Stimulated activated CD8-positive, alpha-beta memory T cell treated with anti-CD3 and anti-CD28 coated beads, Interleukin-15, amount 100 ng/mL, for 4 hours (primary cell): Measurements from ENCODE around the gene ERCC4.

Experiments
- DNase-seq, 2 donors: peaks; one replicate each; pipeline ENCODE4 v3.0.0-alpha.2; 2020; ENCODE audit warnings: low read depth in 2 of 2

ERCC4 gene

DNA sequence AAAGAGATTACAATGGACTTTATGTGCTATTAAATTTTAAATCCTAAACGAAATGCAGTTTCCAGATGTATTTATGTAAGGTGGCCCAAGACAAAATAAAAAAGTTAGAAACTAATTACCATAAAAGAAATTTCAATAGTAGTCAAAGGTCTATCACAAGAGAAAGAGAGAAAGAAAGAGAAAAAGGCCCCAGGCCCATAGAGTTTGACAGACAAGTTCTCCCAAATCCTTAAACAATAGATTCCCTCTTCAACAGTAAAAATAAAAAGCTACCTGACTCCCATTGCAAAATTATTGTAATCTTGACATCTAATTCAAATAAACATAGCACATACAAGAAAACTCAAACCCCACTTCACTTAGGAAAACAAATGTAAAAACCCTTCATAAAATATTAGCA, 8.6 kb upstream of the ERCC4 start:
- DNase-seq, result no peak

DNA sequence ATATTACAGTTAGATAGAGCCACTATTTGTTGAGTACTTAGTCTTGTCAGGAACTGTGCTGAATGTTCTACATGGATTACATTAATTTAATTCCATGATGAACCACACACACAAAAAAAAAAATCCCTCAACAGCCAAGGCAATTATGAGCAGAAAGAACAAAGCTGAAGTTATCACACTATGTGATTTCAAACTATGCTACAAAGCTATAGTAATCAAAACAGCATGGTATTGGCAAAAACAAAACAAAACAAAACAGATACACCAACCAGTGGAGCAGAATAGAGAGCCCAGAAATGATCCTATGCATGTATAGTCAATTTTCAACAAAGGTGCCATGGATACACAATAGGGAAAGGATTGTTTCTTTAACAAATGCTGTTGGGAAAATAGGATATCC, 8.1 kb upstream of the ERCC4 start:
- no peak for DNase-seq

DNA sequence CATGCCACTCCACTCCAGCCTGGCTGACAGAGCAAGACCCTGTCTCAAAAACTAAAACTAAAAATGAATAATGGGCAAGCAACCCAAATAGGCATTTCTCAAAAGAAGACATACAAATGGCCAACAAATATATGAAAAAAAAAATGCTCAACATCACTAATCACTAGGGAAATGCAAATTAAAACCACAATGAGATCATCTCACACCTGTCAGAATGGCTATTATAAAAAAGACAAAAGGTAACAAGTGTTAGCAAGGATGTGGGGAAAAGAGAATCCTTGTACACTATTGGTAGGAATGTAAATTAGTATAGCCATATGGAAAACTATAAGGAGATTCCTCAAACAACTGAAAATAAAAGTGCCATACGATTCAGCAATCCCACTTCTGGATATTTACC, 7.1 kb upstream of the ERCC4 start:
- DNase-seq, result no peak

DNA sequence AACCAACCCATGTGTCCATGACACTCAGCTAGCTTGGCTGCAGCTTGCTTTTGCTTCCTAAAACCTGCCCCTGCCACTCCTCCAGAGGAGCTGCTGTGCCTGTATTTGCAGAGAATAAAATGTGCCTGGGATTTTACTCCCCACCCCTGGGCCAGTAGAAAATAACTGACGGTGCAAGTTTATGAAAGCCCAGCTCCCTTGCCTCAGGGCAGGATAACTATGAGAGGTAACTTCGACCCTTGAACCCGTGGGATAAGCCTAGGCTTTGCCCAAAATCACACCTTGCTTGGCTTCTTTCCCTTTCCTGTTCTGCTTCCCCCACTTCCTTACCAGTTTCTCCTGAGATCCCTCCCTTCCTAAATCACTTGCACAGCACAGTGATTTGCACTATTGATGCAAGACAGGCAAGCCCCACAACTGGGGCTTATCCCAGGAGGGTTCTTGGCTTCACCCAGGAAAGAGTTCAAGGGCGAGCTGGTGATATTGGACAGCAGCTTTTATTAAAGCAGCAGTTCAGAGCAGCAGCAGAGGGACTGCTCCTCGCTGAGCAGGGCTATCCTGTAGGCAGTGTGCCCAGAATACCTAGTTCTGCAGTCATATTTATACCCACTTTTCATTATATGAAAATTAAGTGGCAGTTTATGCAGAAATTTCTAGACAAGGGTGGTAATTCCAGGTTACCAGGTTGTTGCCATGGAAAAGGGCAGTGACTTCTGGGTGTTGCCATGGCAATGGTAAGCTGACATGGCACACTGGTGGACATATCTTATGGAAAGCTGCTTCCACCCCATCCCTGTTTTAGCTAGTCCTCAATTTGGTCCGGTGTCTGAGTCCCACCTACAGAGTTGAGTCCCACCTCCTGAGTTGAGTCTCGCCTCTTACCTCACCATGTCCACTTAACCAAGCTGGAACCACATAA, 6.3 kb upstream of the ERCC4 start:
- DNase-seq, result no peak

DNA sequence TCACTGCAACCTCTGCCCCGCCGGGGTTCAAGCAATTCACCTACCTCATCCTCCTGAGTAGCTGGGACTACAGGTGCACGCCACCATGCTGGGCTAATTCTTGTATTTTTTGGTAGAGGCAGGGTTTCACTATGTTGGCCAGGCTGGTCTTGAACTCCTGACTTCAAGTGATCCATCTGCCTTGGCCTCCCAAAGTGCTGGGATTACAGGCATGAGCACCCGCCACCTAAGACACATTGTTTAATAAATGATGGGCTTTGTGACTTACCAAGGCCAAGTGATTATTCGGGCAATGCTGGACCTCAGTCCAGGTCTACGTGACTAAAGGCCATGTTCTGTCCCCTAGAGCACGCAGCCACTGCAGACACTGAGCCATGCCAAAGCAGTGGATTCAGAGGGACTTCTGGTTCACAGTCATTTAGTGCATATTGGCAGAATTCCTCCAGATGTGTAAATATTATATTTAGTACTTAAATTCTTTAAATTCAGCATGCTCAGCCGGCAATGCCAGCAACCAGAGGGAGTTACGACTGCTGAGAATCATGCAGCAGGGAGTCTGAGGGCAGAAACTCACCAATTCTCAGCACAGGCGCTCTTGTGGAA, 4.8 kb upstream of the ERCC4 start:
- no peak for DNase-seq

DNA sequence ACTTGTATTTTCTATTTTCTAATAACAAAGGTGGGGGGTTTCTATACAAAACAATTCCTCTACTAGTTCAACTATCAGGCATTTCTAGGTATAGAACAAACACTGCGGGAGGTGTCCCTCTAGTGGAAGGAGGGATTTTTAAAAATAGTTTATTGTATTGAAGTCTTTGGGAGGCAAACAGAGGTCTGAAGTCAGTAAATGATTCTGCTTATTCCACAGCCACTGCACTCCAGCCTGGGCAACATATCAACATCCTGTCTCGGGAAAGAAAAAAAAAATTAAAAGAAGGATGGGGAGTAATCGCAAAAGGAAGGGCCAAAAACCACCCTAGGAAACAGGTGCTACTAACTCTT, 648 bp upstream of the ERCC4 start:
- no peak for DNase-seq

DNA sequence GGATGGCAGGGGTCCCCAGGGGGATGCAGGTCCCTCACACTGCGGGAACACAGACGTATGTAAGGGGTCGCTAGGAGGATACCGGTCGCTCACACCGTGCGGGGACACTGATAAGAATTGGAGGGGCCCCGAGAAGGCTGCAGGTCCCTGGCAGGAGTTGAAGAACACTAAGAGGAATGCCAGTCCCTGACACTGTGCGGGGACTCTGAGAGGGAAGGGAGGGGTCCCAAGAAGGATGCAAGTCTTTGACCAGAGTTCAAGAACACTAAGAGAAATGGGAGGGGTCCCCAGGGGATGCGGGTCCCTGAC, 510 bp downstream of the ERCC4 start:
- no peak for DNase-seq

DNA sequence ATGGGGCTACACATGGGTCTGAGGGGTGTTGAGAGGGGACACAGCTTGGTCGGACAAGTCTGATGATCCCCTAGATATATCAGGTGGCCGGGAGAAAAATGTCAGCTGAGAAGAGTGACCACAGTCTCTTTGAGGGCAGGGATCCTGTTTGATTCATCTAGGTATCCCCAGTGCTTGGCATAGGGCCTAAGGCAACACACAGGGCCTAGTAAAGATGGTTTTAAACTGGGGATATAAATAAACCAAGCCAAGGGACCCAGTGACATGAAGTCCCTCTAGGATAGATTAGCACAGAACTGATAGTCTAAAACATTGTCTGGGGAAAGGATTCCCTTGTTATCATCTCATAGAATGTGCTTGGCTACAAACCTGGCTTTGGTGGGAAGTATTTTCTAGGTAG, 1.4 kb downstream of the ERCC4 start:
- no peak for DNase-seq

DNA sequence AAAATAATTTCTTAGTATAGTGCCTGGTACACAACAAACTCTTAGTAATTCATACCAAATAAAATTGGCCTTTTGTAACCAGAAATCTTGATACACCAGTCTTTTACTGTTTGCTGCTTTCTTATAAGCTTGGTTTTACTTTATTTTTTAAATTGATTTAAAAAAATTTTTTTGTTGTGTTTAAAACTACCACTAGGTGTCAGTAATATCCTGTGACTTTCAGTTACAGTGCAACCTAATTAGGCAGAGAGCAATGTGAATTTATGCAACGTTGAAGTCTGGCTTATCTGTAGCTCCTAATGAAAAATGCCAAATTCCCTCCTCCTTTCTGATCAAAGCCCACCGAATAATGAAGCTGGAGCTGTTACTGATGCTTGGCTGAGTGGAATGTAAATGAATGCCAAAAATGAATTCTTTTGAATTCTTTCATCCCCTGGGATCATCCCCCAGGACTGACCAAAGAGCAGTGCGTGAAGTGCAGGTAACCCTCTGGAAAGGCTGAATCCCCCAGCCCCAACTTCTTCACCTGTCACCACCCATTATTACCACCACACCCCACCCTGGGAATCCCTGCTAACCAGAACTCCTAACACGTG, 3.8 kb downstream of the ERCC4 start:
- DNase-seq, result no peak

DNA sequence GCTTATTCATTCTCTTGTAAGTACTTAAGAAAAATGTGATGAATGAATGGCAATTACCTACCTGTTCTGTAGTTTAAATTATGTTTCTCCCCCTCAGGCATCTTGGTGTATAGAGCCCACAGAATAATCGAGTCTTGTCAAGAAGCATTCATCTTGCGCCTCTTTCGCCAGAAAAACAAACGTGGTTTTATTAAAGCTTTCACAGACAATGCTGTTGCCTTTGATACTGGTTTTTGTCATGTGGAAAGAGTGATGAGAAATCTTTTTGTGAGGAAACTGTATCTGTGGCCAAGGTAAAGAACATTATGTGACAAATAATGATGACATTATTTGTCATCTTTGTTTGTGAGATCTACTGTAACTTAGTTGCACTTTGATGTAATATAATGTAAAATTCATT, 6.5 kb downstream of the ERCC4 start:
- DNase-seq, result no peak

DNA sequence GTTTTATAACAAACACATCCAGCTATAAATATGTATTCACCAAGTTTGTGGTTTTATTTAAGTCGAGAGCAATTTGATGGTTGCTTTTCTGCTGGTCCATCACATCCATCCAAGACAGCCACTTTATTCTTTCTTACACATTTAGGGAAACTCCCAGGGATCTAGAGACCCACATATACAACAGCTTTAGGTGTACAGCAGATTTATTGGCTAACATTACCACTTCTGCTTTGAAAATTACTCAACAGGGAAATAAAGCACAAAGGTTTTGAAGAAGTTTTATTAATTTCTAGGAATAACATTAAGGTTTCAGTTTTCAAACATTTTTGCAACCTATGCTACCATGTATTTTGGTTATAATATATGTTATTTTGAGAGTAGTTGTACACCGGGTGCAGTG, 6.9 kb downstream of the ERCC4 start:
- no peak for DNase-seq

DNA sequence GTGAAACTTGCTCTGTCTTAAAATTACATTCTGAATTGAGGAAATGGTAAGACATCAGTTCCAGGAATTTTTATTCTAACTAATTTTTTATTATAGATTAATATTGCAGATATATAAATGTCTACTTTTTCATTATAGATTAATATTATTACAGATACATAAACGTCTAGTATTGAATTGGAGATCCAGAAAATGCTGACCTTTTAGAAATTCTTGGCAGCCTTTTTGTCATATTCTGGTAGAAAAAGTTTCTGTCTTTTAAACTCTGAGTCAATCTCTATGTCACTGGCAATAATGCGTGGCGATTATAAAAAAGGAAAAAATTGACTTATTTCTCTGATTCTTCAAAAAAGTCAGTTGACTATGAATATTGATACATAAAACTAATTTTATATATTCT, 8.7 kb downstream of the ERCC4 start:
- no peak for DNase-seq

DNA sequence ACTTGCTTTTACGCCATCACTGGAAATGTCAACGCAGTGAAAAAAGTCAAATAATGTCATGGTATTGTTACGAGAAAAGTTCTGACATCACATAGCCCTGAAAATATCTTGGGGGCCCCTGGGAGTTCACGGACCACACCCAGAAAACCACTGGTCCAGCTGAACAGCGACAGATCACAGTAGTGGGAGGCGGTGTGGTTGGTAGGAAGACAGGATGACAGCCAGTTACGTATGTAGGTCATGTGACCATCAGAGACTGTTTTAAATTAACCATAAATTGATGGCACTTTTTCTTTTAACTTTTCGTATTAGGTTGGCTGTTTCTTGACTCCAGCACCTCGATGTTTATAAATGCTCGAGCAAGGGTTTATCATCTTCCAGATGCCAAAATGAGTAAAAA, 11.9 kb downstream of the ERCC4 start:
- DNase-seq, result no peak

DNA sequence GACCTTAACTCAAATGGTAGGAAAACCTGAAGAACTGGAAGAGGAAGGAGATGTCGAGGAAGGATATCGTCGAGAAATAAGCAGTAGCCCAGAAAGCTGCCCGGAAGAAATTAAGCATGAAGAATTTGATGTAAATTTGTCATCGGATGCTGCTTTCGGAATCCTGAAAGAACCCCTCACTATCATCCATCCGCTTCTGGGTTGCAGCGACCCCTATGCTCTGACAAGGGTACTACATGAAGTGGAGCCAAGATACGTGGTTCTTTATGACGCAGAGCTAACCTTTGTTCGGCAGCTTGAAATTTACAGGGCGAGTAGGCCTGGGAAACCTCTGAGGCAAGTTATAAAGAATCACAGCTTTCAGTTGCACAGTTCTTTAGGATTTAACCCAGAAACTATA, 15.5 kb downstream of the ERCC4 start:
- DNase-seq, result no peak

DNA sequence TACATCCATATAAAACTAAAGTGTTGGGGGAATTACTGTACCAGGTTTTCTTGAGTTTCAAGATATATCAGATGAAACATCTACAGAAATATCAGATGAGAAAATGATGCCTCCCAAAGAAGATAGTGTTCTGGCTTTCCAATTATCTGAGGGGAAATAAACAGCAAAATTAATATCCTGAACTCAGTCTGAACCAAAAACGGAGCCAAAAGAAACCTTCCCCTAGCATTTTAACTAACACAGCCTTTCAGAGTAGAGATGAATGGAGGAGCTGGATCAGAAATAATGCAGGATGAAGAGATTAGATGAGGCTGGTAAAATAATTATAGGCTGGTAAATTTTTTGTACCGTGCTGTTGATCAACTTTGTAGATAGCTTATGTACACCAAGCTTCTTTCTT, 16.2 kb downstream of the ERCC4 start:
- DNase-seq, result no peak

DNA sequence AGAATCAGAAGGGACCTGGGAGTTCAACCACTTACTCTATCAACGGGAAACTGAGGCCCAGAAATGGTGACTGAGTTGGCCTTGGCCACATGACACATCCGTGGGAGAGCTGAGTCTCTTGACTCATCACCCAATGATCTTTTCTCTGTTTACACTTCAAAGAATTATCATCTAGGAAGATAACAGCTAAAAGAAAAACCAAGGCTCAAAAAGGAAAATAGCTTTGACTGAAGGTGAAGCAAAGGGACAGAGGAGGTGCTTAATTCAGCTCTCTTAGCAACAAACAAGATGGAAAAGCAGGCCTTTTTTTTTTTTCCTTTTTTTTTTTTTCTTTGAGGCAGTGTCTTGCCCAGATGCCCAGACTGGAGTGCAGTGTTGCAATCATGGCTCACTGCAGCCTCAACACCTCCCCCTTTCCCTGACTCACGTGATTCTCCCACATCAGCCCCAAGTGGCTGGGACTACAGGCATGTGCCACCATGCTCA, 16.7 kb downstream of the ERCC4 start:
- no peak for DNase-seq

DNA sequence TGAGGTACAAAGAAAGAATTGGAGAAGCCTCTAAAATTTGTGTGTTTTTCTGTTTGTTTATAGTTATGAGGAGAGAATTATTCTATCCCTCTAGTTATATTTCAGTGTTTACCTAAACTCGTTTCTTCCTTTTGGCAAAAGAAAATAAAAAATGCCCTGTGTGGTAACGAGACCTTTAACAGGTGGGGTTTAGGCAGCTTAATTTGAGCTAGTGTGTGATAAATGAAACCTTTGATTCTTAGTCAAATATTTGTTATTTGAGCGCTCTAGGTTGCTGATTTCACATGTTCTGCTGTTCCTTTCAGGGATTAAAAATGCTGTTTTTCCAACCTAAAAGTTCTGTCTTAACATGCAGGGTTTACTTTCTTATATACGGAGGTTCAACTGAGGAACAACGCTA, 17.5 kb downstream of the ERCC4 start:
- no peak for DNase-seq

DNA sequence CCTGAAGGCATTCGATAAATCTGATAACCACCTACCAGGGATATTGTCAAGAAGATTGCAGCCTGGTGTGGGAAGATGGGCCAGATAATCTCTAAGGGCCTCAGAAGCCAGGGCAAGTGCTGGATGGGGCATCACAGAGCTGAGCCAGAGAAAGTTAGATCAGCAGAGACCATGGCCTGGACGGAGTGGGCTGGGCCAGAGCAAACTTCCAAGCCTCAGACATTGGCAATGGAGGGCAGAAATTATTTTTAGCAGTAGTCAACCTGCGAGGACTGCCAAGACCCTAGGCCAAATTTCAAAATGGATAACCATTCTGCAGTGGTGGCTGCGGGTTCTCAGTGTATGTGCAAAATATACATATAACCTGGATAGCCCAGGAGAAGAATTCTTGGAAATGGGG, 18.5 kb downstream of the ERCC4 start:
- DNase-seq, result no peak

DNA sequence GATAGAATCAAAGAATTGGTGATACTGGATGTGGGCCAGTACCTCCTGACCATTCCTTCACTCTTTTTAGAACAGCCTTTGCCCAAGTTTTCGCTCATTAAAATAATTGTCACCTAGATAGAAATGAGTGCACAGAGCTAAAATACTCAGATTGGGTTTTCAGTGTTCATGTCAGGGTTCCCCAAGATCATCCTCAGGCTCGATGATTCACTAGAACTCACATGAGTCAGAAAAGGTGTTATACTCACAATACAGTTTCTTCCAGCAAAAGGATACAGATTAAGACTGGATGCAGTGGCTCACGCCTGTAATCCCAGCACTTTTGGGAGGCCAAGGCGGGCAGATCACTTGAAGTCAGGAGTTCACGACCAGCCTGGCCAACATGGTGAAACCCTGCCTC, 19.9 kb downstream of the ERCC4 start:
- no peak for DNase-seq

DNA sequence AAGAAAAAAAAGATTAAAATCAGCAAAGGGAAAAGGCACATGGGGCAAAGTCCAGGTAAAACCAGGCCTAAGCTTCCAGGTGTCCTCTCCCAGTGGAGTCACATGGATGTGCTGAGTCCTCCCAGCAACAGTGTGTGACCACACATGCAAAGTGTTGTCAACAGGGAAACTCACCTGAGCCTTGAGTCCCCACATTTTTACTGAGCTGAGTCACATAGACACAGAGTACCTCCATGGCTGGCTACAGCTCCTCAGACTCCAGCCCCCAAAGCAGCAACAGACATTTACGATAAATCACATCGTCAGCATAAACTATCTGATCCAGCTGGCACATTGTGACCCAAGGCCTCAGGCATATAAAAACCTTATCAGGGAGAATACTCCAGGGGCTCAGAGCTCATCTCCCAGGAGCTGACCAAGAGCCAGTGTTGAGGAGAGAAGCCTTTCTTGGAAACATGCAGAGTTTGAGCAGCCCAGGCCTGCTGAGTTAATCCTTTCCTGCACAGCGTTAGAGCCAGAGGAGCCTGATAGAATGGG, 20.5 kb downstream of the ERCC4 start:
- DNase-seq, result no peak

DNA sequence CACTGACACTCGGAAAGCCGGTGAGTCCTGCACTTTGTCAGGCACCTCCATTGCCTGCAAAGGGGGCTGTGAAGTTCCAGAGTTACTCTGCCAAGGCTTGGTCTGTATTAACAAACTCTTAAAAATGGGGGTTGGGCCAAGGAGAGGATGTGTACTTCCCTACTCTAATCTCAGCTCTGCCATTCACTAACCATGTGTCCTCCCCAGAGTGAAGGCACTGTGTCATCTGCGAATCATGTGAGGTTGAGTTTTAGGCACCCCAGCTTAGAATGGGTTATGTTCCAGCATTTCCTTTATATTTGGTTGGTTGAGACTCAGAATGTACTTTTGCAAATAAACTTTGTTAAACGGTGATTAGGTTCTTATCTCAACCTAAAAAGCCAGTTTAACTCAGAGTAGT, 24.9 kb downstream of the ERCC4 start:
- no peak for DNase-seq

DNA sequence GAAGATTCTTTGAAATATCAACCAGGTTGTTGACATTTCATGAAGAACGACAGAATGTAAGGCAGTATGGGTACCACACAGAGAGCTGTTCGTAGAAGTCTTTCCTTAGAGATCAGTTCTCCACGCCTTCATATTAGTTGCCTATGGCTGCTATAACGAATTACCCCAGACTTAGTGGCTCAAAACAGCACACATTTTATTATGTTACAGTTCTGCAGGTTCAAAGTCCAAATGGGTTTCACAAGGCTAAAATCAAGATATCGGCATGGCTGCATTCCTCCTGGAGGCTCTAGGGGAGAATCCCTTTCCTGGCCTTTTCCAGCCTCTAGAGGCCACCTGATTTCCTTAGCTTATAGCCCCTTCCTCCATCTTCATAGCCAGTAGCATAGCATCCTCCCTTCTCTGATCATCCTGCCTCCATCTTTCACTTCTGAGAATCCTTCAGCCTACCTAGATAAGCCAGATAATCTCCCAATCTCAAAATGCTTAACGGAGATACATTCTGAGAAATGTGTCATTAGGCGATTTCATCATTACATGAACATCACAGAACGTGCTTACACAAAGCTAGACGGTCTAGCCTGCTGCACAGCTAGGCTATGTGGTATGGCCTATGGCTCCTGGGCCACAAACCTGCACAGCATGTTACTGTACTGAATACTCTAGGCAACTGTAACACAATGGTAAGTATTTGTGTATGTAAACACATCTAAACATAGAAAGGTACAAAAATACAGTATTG, 26.0 kb downstream of the ERCC4 start:
- no peak for DNase-seq
